ENCODE results near the gene RPS25.
"Not testable (repeated sequence)": the region's sequence is repeated elsewhere in the genome, so short reads cannot be mapped to it uniquely, and the experiment has no call there.

RPS25 gene

DNA sequence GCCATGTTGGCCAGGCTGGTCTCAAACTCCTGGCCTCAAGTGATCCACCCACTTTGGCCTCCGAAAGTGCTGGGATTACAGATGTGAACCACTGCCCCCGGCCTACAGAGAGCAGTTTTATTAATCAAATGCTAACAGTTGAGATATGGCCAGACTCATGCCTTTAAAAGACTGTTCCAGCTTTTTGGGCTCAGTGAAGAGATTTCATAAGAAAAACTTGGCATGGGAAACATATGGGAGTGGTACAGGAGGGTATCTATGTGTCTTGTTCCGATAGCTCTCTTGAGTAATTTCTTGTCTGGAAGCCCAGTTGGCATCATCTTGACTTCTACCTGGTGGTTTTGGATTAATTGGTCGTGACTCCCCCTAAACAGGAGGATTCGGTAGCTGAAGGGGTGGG, 20.7 kb upstream of the RPS25 start:
- DNase-seq (ENCODE audit: low spot score) = no peak

DNA sequence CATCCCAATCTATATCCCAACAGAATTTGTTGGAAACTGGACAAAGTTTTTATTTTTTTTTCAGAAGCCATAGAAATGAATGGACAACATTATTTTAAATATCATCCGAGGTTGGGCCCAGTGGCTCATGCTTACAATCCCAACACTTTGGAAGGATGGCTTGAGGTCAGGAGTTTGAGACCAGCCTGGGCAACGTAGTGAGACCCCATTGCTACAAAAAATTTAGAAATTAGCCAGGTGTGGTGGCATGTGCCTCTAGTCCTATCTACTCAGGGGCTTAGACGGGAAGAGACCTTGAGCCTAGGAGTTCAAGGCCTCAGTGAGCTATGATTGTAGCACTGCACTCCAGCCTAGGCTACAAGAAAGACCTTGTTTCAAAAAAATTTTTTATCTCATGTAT, 16.7 kb upstream of the RPS25 start:
- no peak for DNase-seq (ENCODE audit: low spot score)

DNA sequence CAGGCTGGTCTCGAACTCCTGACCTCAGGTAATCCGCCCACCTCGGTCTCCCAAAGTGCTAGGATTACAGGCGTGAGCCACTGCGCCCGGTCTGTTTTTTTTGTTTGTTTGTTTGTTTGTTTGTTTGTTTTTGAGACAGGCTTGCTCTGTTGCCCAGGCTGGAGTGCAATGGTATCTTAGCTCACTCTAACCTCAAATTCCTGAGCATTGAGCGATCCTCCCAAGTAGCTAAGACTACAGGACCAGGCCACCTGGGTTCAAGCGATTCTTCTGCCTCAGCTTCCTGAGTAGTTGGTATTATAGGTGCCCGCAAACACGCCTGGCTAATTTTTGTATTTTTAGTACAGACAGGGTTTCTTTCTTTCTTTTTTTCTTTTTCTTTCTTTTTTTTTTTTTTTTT, 15.3 kb upstream of the RPS25 start:
- not testable (repeated sequence) for DNase-seq (ENCODE audit: low spot score)

DNA sequence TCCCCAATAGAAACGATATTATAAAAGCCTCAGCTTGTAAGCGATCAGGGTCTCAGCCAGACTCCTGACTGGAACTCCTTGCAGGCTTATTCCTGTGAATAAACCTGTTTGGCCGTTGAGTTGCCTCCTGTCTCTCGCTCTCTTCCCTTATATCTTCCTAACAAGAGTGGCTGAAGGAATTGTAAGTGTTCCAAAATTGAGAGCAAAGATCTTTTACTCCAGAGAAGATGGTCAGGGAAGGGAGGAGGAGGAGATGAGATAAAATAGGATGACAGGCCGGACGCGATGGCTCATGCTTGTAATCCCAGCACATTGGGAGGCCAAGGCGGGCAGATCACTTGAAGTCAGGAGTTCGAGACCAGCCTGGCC, 13.8 kb upstream of the RPS25 start:
- no peak for DNase-seq (ENCODE audit: low spot score)

DNA sequence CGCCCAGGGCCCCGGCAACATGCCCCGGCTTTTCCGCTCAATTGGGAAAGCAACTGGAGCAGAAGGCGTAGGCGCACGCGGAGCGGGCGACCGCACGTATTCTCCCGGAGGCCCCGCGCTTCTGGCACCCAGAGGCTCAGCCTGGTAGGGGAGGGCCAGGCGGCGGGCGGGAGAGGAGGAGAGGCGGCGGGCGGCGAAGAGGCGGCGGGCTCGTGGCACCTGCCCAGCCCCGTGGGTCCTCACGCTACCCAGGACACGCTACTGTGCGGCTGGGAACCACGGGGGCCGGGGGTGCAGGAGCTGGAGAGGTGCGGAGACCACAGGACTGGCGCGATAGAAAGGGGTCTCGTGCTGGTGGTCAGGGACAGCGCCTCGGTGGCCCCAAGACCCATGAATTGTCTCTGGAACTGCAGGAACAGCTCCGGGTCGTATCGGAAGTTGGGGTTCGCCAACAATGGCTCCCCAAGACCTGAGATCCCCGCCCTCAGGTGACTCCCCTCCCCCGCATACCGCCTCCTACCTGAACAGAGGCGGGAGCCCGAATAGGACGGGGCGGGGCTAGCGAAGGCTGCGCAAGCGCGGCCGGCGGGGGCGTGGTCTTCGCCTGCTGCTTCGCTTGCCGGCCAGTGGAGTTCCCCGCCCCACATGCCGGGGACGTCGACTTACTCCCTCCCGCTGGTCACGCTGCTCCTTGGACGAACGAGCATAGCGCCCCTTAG, 12.3 kb upstream of the RPS25 start, which contains the start of gene SLC37A4:
Gene SLC37A4, minus strand, starts transcription at position 549 of the 719 bp plus-strand sequence.
- peak; percentile 98 for DNase-seq (ENCODE audit: low spot score)

DNA sequence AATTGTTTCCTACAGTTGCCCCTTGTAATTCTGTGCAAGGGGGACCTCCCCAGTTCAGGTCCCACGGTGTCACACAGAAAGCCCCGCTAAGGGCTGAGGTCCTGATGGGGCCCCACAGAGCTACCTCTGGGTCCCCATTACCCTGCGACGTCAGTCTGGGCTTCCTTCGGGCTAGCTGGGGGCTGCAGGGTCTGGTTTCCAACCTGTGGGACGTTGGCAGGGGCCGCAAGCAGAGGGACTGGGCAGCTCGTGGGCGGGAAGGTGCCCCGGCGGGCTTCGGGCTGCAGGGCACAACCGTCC, 11.8 kb upstream of the RPS25 start:
- no peak for DNase-seq (ENCODE audit: low spot score)

DNA sequence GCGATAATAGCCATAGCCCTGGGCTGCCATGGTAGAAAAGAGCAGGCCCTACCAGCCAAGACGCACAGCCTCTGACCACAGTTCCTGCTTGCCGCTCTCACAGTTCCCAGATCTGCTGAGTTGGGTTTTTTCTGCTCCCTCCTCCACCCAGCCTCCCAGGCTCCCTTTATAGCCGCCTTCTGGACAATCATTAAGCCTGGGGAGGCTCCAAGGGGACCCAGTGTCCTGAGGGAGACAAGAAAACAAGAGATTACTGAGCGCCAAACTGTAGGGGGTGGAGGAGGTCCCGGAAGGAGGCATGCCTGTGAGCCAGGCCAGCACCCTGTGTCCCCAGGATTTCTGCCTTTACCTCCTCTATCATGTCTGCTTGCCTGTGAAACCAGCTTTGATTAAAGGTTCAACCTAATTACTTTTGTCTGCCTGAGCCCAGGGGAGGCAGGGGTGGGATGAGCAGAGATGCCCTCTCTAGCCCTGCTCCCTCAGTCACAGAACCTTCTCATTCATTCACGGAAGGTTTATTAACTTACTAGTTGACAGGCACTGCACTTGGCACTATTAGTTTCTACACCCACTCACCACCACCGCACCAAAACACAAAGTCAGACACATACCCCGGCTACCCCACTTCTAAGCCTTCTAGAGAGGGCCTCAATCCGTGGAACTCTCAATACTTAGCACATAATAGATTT, 11.3 kb upstream of the RPS25 start:
- no peak for DNase-seq (ENCODE audit: low spot score)

DNA sequence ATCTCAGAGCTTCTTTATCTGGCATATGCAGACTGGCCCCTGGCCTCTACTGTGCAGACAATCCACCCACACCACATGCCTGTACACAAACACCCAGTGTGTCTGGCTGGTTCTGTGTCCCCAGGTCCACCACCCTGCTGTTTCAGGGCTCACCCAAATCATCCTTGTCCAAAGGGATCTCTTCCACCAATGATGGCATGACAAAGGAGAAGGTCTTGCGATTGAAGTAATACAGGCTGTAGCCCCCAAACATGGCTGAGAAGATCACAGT, 10.9 kb upstream of the RPS25 start:
- no peak for DNase-seq (ENCODE audit: low spot score)

DNA sequence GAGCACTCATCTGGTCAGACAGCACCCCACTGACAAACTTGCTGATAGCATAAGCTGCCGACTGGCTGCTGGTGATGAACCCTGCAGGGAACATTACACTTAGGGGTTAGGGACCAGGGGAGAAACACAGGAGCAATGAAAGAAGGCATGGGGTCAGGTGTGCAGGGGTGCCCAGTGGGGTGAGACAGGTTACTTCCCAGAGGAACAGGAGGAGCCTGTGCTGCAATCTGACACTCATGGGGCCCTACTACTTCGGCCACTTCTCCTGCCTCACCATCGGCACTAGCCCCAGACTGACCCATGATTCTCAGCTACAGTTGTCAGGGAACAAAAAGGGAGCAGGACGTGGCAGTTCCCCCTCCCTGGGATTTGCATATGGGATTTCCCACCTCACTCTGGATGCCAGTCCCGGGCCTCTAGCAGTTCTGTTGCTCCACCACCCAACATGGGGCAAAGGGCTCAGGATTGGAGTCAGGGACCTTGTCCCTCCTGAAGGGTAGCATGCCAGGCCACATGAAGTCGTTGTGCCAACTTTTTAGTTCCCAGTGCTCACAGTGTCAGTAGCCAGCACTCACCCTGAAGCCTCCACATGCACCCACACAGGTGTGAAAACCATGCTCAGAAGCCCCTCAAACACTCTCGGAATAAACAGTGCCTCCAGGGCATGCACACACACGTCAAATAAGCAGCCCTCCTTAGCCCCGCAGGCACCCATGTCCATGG, 10.4 kb upstream of the RPS25 start:
- no peak for DNase-seq (ENCODE audit: low spot score)

DNA sequence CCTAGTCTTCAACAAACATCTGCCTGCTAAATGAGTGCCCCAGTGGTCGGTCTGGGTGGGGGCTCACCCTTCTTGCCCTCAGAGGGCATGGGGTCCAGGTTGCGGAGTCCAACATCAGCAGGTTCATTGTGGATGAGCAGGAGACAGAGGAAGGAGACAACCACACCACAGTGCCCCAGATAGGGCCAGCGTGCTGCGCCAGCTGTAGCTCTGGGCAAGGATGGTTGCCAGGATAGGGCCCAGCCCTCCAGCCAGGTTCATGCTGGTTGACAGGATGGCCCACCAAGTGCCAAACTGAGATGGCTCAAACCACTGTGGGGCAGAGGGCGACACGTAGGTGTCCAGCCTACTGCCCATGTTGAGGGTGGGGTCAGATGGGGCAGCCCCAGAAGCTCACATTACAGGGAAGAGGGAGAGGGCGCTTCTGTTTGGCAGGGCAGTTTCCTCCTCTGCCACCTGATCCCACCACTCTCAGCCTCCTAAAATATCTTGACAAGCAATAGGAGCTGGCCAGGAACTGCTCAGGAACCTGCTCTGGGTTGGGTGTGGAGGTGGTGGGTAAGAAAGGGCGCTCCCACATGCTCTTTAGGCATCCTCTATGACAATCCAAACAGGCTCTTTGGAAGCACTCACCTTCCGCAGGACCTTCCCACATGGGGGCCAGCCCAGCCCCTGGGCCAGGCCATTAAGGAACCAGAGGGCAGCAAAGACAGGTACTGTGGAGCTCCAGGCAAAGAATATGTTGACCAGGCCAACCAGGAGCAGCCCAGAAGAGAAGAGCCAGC, 9.6 kb upstream of the RPS25 start:
- DNase-seq (ENCODE audit: low spot score) = no peak

DNA sequence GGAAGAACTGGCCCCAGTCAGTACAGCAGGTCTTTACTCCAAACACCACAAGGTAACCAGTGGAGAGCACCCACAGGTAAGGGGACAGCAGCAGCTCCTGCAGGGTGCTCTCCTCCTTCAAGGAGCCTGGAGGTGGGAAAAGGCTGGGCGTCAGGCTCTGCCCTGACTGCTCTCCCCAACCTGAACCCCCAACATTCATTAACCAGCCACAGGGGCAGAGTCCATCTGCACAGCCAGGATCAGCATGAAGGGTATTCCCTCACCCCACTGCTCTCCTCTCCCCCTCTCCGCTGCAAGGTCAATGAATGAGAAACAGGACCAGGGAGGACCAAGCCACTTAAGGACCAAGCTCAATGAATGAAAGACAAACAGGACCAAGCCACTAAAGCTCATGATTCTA, 8.8 kb upstream of the RPS25 start:
- DNase-seq (ENCODE audit: low spot score) = no peak

DNA sequence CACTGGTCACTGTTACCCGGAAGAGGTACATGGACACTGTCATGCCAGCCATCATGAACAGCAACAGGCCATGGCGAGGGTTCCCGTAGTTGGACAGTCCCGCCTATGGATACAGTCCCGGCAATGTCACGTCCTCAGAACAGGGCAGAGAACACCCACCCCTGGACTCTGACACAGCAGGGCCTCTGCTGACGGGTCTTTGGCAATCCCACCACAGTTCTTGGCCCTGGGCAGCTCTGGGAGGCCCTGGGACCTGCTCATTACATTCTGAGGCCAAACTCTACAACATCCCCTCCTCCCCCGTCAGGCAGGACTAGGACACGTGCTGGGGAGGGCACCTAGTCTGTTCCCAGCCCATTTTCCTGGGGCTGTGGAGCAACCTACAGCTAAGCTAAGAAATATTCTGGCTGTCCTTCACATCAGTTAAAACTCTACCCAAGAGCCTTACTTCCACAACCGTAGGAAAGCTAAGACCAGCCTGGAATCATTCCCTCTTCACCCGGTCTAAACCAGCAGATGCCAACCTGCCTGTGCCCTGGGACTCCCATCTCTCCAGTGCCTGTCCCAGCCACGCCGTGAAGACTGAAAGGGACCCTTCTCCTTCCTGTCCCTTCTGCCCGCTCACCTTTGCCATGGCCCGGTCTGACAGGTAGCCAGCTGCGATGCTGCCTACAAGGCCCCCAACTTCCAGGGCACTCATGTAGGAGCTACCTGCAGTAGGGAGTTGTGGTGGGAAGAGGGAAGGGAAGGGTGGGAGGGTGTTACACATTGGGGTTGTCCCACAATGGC, 8.0 kb upstream of the RPS25 start:
- DNase-seq (ENCODE audit: low spot score) = no peak

DNA sequence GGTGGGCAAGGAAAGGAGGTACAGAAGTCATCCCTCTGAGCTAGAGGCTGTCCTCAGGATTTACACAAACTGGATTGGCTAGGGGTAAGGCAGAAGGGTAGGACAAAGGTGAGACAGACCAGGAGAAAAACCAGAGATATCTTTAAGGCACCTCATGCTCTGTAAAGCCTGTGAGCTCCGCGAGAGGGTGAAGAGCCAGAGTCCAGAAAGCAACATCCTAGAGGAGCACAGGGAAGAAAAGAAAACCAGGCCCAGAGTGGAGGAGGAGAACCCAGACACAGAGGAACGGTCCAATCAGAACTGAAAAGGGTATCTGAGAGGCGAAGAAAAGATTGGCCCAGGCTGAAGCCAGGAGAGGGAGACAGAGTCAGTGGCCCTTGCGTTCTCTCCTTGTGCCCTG, 7.4 kb upstream of the RPS25 start:
- DNase-seq (ENCODE audit: low spot score) = no peak

DNA sequence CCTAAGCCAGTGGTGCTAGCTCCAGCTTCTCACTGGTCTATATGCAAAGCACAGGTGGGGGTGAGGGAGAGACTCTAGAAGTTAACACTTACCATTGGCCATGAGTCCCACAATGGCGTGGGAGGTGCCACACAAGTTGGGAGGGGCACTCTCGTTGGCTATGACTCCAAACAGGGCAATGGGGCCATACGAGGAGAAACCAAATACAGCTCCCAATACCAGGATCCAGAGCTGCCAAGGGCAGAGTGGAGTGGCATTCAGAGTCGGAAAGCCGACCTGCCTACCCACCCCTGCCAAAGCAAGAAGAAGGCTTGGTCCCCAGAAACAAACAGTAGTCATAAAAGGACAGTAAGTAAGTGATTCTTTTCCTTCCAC, 6.9 kb upstream of the RPS25 start:
- no peak for DNase-seq (ENCODE audit: low spot score)

DNA sequence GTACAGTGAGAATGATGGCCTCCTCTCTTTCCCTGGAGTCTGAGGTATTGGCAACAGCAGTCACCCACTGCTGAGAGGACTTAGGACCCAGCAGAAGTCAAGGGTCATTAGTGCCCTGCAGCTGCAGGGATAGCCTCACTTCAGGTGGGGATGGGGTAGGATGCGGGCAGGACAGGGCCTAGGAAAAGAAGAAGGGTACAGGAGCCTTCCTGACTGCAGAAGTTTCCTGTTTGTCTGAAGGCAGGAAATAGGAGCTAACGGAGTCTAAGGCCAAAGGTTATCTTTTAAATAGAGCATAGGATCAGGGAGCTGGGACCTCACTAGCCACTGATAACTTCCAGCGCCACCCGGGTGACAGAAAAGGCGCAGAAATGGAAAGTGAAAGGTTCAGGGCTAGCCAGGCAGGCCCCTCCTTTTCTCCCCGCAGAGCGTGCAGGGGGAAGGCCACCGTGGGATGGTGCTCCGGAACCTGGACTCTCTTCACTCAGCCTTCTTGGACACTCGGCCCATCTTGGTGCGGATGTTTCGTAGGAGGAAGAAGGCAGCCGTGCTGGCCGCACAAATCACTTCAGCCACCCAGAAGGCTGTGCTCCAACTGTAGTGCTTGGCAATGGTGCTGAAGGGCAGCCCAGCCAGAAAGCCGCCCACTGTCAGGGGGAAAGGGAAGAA, 6.4 kb upstream of the RPS25 start:
- no peak for DNase-seq (ENCODE audit: low spot score)

DNA sequence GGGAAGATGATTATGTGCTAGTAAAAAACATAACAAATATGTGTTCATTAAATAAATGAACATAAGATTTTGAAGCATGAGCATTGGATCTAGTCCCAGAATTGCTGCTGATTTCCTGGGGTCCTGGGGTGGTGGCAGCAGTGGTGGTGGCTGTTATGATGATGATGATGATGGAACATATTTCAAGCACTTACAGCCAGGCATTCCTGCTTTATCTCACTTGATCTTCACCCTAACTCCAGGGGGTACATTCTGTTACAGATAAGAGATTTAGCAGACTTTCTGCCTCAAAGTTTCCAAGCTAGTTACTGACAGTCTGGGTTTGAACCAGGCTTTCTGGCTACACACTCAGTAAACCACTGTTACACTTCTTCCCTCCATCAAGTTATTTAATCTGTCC, 5.6 kb upstream of the RPS25 start:
- no peak for DNase-seq (ENCODE audit: low spot score)

DNA sequence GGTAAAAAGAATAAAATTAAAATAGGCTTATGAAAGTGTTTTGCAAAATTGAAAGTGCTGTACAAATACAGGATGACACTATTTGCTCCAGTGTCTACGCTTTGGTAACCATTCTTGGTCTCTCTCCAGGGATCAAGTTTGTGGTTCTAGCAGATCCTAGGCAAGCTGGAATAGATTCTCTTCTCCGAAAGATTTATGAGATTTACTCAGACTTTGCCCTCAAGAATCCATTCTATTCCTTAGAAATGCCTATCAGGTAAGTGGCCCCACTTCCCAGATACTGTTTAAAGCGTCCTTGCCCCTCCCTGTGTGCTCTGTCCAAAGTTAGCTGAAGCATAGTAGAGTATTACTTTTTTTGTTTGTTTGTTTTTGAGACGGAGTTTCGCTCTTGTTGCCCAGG, 3.5 kb upstream of the RPS25 start:
- DNase-seq (ENCODE audit: low spot score) = no peak

DNA sequence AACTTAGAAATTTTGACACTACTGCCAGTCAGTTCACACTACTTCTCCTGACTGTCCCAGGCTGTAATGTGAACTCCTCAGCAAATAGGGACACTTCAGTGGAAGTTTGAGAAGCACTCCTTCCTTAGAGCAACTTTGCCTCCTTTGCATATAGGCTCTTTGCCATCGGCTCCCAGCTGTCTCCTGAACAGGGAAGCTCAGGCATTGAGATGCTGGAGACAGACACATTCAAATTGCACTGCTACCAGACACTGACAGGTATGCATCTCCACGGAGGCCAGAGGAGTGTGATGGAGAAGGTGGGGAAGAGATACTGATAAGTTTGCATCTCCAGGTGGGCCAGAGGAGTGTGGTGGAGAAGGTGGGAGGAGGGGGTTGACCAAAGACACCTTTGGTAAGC, 1.9 kb upstream of the RPS25 start:
- DNase-seq (ENCODE audit: low spot score) = no peak

DNA sequence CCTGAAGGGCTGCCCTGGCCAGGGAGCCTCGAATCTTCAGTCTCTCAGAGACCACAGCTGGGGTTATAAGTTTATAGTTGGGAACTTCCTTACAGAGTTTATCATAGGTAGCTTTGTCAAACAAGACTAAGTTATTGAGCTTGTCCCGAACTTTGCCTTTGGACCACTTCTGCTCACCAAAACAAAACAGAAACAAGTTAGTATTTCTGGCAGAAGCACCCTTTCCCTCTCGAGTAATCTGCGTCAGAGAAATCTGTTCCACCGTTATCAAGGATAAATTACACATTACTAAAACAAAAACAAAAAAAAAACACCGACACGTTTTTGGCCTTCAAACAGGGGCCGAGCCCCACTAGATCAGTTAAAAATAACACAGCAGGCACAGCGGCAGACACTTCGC, 766 bp downstream of the RPS25 start:
- not testable (repeated sequence) for DNase-seq (ENCODE audit: low spot score)

DNA sequence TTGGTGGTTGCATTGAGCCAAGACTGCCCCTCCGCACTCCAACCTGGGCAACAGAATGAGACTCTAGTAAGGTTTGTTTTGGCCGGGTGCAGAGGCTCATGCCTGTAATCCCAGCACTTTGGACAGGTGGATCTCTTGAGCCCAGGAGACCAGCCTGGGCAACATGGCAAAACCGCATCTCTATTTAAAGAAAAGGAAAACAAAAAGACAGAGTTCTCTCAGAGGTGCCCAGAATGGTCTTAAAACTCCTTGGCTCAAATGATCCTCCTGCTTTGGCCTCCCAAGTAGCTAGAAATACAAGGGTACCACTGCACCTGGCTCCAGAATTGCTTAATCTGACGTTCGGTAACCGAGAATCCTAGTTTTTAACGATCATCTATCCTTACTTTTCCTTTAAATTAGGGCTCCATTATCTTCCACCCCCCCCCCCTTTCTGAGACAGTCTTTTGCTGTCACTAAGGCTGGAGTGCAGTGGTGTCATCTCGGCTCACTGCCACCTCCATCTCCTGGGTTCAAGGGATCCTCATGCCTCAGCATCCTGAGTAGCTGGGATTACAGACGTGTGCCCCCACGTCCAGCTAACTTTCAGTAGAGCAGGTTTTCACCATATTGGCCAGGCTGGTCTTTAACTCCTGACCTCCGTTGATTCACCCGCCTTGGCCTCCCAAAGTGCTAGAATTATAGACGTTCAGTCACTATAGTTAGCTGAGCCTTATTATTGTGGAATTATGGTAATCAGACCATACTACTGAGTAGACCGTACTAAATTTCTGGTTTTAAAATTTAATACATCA, 1.7 kb downstream of the RPS25 start:
- DNase-seq (ENCODE audit: low spot score) = no peak

DNA sequence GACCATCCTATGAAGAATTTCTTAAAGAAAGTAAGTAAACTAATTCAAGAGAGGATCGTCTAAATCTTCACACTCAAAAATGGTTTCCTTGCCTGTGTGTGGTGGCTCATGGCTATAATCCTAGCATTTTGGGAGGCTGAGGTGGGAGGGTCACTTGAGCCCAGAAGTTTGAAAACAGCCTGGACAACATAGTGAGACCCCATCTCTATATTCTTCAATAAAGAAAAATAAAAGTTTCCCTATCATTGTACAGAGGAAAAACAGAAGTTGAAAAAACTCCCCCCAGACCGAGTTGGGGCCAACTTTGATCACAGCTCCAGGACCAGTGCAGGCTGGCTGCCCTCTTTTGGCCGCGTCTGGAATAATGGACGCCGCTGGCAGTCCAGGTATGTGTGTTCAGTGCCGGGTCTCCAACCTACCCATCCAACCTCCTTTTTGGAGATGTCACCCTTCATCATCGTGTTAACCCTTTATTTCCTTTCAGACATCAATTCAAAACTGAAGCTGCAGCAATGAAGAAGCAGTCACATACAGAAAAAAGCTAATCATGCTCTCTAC, 3.0 kb downstream of the RPS25 start:
- no peak for DNase-seq (ENCODE audit: low spot score)
